Mesothelial cell of epicardium (in vitro differentiated cells): ENCODE measurements around the gene TLR9. TPM values are rescaled to one million over a fixed set of nuclear protein-coding genes. Genes with fewer than 3 reads are reported as not detected.

Source experiments
- DNase-seq, 2 experiments: peaks; one replicate each; pipeline ENCODE4 v3.0.0; 2021; ENCODE audit warnings: low spot score in 2 of 2; ENCODE audit not compliant: unreplicated experiment in 2 of 2
- H3K27ac Mint-ChIP-seq: 2 replicates; pipeline ENCODE4 v1.8.0; 2021; ENCODE audit warnings: mixed read lengths
- H3K27me3 Mint-ChIP-seq: 2 replicates; pipeline ENCODE4 v1.8.0; 2021; ENCODE audit warnings: low read depth, mixed read lengths
- H3K36me3 Mint-ChIP-seq: 2 replicates; pipeline ENCODE4 v1.8.0; 2021; ENCODE audit warnings: mixed read lengths
- H3K4me1 Mint-ChIP-seq: 2 replicates; pipeline ENCODE4 v1.8.0; 2021; ENCODE audit warnings: mixed read lengths
- H3K4me3 Mint-ChIP-seq: 2 replicates; pipeline ENCODE4 v1.8.0; 2021; ENCODE audit warnings: mild to moderate bottlenecking, moderate library complexity, mixed read lengths
- H3K9me3 Mint-ChIP-seq: 2 replicates; pipeline ENCODE4 v1.8.0; 2021; ENCODE audit warnings: mixed read lengths
- total RNA-seq: library from RNA; stranded (reverse); gene quantifications from 3 replicates; pipeline ENCODE4 v1.2.1, GENCODE V29; 2021
- TF ChIP-seq, protein P1 (sequence below): fragments of 200-600 bp; sonication (generic); IDR thresholded peaks from one replicate; pipeline ENCODE4 v1.5.0; 2021; ENCODE audit warnings: antibody characterized with exemption; ENCODE audit not compliant: unreplicated experiment

The TLR9 gene
- total RNA-seq, 1 donor from 2014 or later, result 0.16 TPM

DNA sequence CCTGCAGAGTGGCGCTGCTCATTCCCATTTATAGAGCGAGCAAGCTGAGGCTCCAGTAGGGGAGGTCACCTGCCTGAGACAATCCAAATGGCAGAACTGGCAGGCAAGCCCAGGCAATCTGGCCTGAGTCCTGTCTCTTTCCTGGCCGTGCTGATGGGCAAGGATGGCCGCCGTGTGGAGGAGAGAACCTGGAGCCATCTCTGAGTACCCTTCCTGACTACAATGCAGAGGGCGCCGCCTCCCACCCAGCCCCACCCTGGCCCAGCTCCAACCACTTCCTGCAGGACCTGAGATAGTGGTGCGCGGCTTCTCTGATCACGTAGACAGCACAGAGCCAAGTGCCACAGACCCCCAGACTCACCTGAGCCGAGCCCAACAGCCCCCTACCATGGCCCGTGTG, 7.0 kb downstream of the TLR9 start:
- TF ChIP-seq, protein P1, sequence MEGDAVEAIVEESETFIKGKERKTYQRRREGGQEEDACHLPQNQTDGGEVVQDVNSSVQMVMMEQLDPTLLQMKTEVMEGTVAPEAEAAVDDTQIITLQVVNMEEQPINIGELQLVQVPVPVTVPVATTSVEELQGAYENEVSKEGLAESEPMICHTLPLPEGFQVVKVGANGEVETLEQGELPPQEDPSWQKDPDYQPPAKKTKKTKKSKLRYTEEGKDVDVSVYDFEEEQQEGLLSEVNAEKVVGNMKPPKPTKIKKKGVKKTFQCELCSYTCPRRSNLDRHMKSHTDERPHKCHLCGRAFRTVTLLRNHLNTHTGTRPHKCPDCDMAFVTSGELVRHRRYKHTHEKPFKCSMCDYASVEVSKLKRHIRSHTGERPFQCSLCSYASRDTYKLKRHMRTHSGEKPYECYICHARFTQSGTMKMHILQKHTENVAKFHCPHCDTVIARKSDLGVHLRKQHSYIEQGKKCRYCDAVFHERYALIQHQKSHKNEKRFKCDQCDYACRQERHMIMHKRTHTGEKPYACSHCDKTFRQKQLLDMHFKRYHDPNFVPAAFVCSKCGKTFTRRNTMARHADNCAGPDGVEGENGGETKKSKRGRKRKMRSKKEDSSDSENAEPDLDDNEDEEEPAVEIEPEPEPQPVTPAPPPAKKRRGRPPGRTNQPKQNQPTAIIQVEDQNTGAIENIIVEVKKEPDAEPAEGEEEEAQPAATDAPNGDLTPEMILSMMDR, result no peak
- H3K4me3 Mint-ChIP-seq, result no peak overlapping the region
- H3K4me1 Mint-ChIP-seq, result peaks cover 10% of the 10 kb centered on the region
- DNase-seq, result no peak
- no peaks in the 10 kb centered on the region for H3K27me3 Mint-ChIP-seq
- peaks cover 23% of the 10 kb centered on the region for H3K36me3 Mint-ChIP-seq
- no peaks in the 10 kb centered on the region for H3K9me3 Mint-ChIP-seq
- no peak overlapping the region for H3K27ac Mint-ChIP-seq

DNA sequence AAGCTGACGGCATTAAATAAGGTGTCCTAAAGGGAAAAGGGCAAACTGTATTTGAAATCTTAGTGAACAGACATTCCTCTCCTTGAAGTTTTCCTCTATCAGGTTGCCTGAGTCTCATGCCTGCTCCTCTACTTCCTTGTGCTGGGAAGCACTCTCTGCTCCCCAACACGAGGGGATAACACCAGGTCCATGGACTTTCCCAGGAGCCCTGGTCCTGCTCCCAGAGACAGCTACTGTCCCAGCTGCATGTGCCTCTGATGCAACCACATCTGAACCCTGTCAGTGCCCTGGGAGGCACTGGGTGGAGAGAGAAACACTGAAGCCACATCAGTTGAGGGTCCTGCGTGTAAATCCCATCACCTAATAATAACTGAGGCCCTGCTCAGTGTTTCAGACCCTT, 7.4 kb downstream of the TLR9 start:
- H3K4me1 Mint-ChIP-seq, result peaks cover 10% of the 10 kb centered on the region
- TF ChIP-seq, protein P1, result no peak
- H3K27me3 Mint-ChIP-seq, result no peaks in the 10 kb centered on the region
- H3K9me3 Mint-ChIP-seq, result no peaks in the 10 kb centered on the region
- DNase-seq, result no peak
- H3K4me3 Mint-ChIP-seq, result no peak overlapping the region
- H3K27ac Mint-ChIP-seq, result no peak overlapping the region
- peaks cover 26% of the 10 kb centered on the region for H3K36me3 Mint-ChIP-seq

DNA sequence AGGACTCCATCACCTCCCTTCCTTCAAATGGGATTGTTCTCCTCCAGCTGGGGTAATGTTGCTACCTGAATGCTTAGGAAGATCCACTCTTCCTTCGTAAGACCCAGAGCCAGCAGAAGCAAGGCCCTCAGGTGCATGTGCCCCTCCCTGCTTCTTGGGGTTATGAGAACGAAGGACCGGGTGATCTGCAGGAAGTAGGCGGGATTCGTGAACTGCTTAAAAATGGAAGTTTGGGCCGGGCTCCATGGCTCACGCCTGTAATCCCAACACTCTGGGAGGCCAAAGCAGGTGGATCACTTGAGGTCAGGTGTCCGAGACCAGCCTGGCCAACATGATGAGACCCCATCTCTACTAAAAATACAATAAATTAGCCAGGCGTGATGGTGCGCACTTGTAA, 8.0 kb downstream of the TLR9 start:
- H3K4me1 Mint-ChIP-seq, result peaks cover 10% of the 10 kb centered on the region
- peaks cover 29% of the 10 kb centered on the region for H3K36me3 Mint-ChIP-seq
- no peak overlapping the region for H3K27ac Mint-ChIP-seq
- no peaks in the 10 kb centered on the region for H3K27me3 Mint-ChIP-seq
- TF ChIP-seq, protein P1, result no peak
- no peaks in the 10 kb centered on the region for H3K9me3 Mint-ChIP-seq
- no peak overlapping the region for H3K4me3 Mint-ChIP-seq
- no peak for DNase-seq

DNA sequence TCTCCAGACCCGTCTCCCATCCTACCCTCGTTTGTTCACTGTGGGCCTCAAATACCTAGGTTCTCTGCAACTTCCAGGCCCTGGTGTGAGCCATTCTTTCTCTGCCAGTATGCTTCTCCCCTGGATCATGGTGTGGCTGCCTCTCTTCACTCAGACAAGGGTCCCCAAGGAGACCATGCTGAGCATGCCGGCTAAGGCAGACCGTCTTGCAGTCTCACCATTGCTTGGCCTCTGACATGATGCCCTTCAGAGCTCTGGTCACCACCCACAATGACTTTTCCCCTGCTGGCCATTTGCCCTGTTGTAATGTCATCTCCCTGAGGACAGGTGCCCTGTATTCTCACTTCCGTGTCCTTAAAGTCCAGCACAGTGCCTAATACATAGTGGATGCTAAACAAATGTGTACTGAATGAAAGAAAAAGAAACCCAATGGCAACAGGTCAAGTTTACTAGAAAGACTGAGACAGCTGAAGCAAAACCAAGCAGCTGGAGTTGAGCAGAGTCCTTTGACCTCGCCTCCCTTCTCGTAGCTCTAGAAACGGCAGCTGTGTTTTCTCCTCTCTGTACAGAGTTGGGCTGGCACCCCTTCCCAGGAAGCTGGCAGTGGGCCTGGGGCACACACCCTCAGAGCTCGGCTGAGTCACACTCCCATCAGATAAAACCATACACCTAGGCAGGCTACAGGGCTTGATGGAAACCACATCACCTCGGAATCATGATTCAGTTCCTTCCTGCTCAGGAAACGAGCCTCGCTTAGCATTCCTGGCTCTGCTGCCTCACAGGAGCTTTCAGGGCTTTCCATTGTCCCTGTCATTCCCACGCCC, 8.6 kb downstream of the TLR9 start:
- Mint-ChIP-seq H3K9me3 (no peaks in the 10 kb centered on the region), H3K4me1 (peaks cover 10% of the 10 kb centered on the region), H3K27me3 (no peaks in the 10 kb centered on the region), H3K36me3 (peaks cover 34% of the 10 kb centered on the region), H3K4me3 (no peak overlapping the region), H3K27ac (peak overlapping the region; percentile 31)
- DNase-seq, result no peak
- TF ChIP-seq, protein P1, result no peak

DNA sequence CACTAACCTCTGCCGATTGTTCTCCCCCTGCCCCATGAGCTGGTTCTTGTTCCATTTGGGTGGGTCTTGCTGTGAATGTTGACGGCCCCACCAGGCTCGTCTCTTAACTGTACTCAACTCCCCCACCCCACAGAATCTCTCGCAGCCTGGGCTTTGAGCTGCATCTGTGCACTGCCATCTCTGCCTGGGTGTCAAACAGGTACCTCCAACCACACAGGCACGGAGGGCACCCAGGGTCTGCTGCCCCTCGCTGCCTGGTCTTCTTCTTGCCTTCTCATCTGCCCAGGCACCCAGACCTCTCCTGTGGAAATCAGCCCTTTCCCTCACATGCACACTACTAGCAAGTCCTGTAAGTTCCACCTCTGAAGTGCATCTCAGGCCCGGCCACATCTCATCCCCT, 10.1 kb downstream of the TLR9 start:
- Mint-ChIP-seq H3K27ac (peak overlapping the region; percentile 3), H3K36me3 (peaks cover 43% of the 10 kb centered on the region), H3K4me3 (no peak overlapping the region), H3K27me3 (no peaks in the 10 kb centered on the region), H3K9me3 (no peaks in the 10 kb centered on the region), H3K4me1 (peaks cover 10% of the 10 kb centered on the region)
- TF ChIP-seq, protein P1, result no peak
- no peak for DNase-seq

DNA sequence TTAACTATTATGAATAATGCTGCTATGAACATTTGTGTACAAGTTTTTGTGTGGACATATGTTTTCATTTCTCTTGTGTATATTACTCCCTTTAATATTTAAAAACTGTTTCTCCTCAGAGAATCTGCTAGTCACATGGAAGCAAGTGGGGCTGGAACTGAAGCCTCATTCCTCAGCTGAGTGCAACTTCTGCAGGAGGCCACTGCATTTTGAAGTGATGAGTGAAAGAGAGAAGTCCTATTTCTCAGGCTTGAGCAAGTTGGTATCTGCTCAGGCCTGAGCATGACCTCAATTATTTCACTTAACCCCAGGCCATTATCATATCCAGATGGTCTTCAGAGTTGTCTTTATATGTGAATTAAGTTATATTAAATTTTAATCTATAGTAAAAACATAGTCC, 11.5 kb downstream of the TLR9 start:
- no peaks in the 10 kb centered on the region for H3K9me3 Mint-ChIP-seq
- H3K27ac Mint-ChIP-seq, result no peak overlapping the region
- TF ChIP-seq, protein P1, result no peak
- no peak overlapping the region for H3K4me3 Mint-ChIP-seq
- no peaks in the 10 kb centered on the region for H3K27me3 Mint-ChIP-seq
- peaks cover 53% of the 10 kb centered on the region for H3K36me3 Mint-ChIP-seq
- no peak for DNase-seq
- peaks cover 2% of the 10 kb centered on the region for H3K4me1 Mint-ChIP-seq
